PC-9 (cell line): ENCODE data around the gene CACNA1H. TPM values are rescaled to one million over a fixed set of nuclear protein-coding genes. Genes with fewer than 3 reads are reported as not detected.

Source experiments
- BruUV-seq: library from RNA; stranded (reverse); fragments of 400-500 nt; replicated peaks from 2 replicates; lab custom pipeline; 2021; lab: Mats Ljungman, UMichigan
- CTCF ChIA-PET: fragments of 300-600 bp; sonication (Branson Sonifier 250); formaldehyde crosslinking; loops from one replicate; lab custom pipeline; 2022; ENCODE audit warnings: antibody characterized with exemption; lab: Charles Lee
- POLR2A ChIA-PET: fragments of 300-600 bp; sonication (Branson Sonifier 250); formaldehyde crosslinking; loops from one replicate; lab custom pipeline; 2022; ENCODE audit warnings: antibody characterized with exemption; ENCODE audit not compliant: unreplicated experiment; lab: Charles Lee
- DNase-seq, 2 experiments: peaks; one replicate each; pipeline versions ENCODE4 v3.0.0 to v3.0.0-alpha.2; 2015 to 2022; ENCODE audit warnings: mixed read lengths in 1 of 2
- H2AFZ ChIP-seq: fragments of 200-600 bp; sonication (generic); 2 replicates; pipeline ENCODE4 v1.8.1; 2017; ENCODE audit warnings: antibody characterized with exemption
- H3F3A ChIP-seq: fragments of 200-600 bp; sonication (generic); 2 replicates; pipeline ENCODE4 v1.8.1; 2017; ENCODE audit warnings: antibody characterized with exemption, mild to moderate bottlenecking, low read depth; ENCODE audit not compliant: insufficient read depth
- H3K27ac ChIP-seq: fragments of 200-600 bp; sonication (generic); 2 replicates; pipeline ENCODE4 v1.6.1; 2016; ENCODE audit warnings: mixed run types
- H3K27me3 ChIP-seq: fragments of 200-600 bp; sonication (generic); 2 replicates; pipeline ENCODE4 v1.6.1; 2016; ENCODE audit warnings: low read depth, mixed run types; ENCODE audit not compliant: insufficient read depth
- H3K36me3 ChIP-seq: fragments of 200-600 bp; sonication (generic); 2 replicates; pipeline ENCODE4 v1.6.1; 2016; ENCODE audit warnings: low read depth, mixed run types
- H3K4me1 ChIP-seq: fragments of 200-600 bp; sonication (generic); replicated peaks from 2 replicates; pipeline ENCODE4 v1.6.1; 2016; ENCODE audit warnings: mixed run types; ENCODE audit not compliant: insufficient read depth
- H3K4me2 ChIP-seq: fragments of 200-600 bp; sonication (generic); 2 replicates; pipeline ENCODE4 v1.6.1; 2017; ENCODE audit warnings: mixed run types
- H3K4me3 ChIP-seq: fragments of 200-600 bp; sonication (generic); 2 replicates; pipeline ENCODE4 v1.6.1; 2016; ENCODE audit warnings: mixed run types
- H3K79me2 ChIP-seq: fragments of 200-600 bp; sonication (generic); 2 replicates; pipeline ENCODE4 v1.6.1; 2017; ENCODE audit warnings: low read depth, mixed run types
- H3K9me2 ChIP-seq: fragments of 200-600 bp; sonication (generic); 2 replicates; pipeline ENCODE4 v1.8.1; 2017; ENCODE audit warnings: mild to moderate bottlenecking; ENCODE audit not compliant: insufficient read depth
- H3K9me3 ChIP-seq: fragments of 200-600 bp; sonication (generic); 2 replicates; pipeline ENCODE4 v1.8.1; 2016; ENCODE audit warnings: low read depth; ENCODE audit not compliant: insufficient read depth
- H4K20me1 ChIP-seq: fragments of 200-600 bp; sonication (generic); 2 replicates; pipeline ENCODE4 v1.8.1; 2017; ENCODE audit not compliant: insufficient read depth
- EZH2 ChIP-seq: fragments of 200-600 bp; sonication (generic); IDR thresholded peaks from 2 replicates; pipeline ENCODE4 v1.8.0; 2017; ENCODE audit warnings: antibody characterized with exemption, low read depth
- intact Hi-C: fragments of 100-400 bp; cut with micrococcal nuclease; formaldehyde crosslinking; loops from one replicate; pipeline ENCODE4 v1.10.0; 2022; ENCODE audit not compliant: unreplicated experiment
- total RNA-seq: library from RNA; stranded (reverse); gene quantifications from 2 replicates; pipeline ENCODE4 v1.2.3, GENCODE V29; 2021
- TF ChIP-seq, protein P1 (sequence below): fragments of 200-600 bp; sonication (generic); conservative IDR thresholded peaks from 2 replicates; pipeline ENCODE4 v1.6.1; 2017; ENCODE audit warnings: mixed run types, antibody characterized with exemption, mild to moderate bottlenecking, moderate library complexity

The CACNA1H gene
- total RNA-seq, 1 experiment from 2014 or later = not detected

GRCh38 chr16:1113489-1113888 is 39.4 kb upstream of the CACNA1H start:
- no peaks in the 10 kb centered on the region for H3K9me3 ChIP-seq
- H4K20me1 ChIP-seq = no peaks in the 10 kb centered on the region; the same call in 1 of the 2 replicates
- ChIA-PET POLR2A (no interaction called here), CTCF (no interaction called here)
- BruUV-seq = no TSS peak
- H3K36me3 ChIP-seq = no peaks in the 10 kb centered on the region
- no peak overlapping the region for H3K27ac ChIP-seq
- peaks cover 84% of the 10 kb centered on the region for H3K27me3 ChIP-seq
- H3K4me2 ChIP-seq = no peak overlapping the region
- H3K79me2 ChIP-seq = no peaks in the 10 kb centered on the region
- no peaks in the 10 kb centered on the region for H3F3A ChIP-seq
- intact Hi-C loops = no loop called here
- no peaks in the 10 kb centered on the region for H3K4me1 ChIP-seq
- no peaks in the 10 kb centered on the region for H3K9me2 ChIP-seq
- H3K4me3 ChIP-seq = no peak overlapping the region
- no peak overlapping the region for H2AFZ ChIP-seq
- TF ChIP-seq, protein P1, sequence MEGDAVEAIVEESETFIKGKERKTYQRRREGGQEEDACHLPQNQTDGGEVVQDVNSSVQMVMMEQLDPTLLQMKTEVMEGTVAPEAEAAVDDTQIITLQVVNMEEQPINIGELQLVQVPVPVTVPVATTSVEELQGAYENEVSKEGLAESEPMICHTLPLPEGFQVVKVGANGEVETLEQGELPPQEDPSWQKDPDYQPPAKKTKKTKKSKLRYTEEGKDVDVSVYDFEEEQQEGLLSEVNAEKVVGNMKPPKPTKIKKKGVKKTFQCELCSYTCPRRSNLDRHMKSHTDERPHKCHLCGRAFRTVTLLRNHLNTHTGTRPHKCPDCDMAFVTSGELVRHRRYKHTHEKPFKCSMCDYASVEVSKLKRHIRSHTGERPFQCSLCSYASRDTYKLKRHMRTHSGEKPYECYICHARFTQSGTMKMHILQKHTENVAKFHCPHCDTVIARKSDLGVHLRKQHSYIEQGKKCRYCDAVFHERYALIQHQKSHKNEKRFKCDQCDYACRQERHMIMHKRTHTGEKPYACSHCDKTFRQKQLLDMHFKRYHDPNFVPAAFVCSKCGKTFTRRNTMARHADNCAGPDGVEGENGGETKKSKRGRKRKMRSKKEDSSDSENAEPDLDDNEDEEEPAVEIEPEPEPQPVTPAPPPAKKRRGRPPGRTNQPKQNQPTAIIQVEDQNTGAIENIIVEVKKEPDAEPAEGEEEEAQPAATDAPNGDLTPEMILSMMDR = no peak
- no peak for TF ChIP-seq EZH2
- DNase-seq = no peak

- Histone ChIP-seq H3K36me3 (no peaks in the 10 kb centered on the region), H3K9me2 (no peaks in the 10 kb centered on the region), H3F3A (no peaks in the 10 kb centered on the region), H3K4me3 (no peak overlapping the region), H3K4me1 (no peaks in the 10 kb centered on the region), H4K20me1 (no peaks in the 10 kb centered on the region; the same call in 1 of the 2 replicates), H3K9me3 (no peaks in the 10 kb centered on the region), H2AFZ (no peak overlapping the region), H3K27ac (no peak overlapping the region), H3K27me3 (peaks cover 84% of the 10 kb centered on the region), H3K4me2 (no peak overlapping the region), H3K79me2 (no peaks in the 10 kb centered on the region)
- TF ChIP-seq, protein P1 = no peak
- no peak for TF ChIP-seq EZH2
- ChIA-PET CTCF (no interaction called here), POLR2A (no interaction called here)
- intact Hi-C loops = no loop called here
- BruUV-seq = no TSS peak
- DNase-seq = no peak
Observed at GRCh38 chr16:1113889-1114526, 38.9 kb upstream of the CACNA1H start.

GRCh38 chr16:1116693-1117077 is 36.2 kb upstream of the CACNA1H start:
- Histone ChIP-seq H3K4me3 (no peak overlapping the region), H3K4me1 (no peaks in the 10 kb centered on the region), H3K27me3 (peaks cover 84% of the 10 kb centered on the region), H3K9me3 (no peaks in the 10 kb centered on the region), H3F3A (no peaks in the 10 kb centered on the region), H3K79me2 (no peaks in the 10 kb centered on the region), H4K20me1 (no peaks in the 10 kb centered on the region; the same call in 1 of the 2 replicates), H2AFZ (no peak overlapping the region), H3K27ac (no peak overlapping the region), H3K4me2 (no peak overlapping the region), H3K9me2 (no peaks in the 10 kb centered on the region), H3K36me3 (no peaks in the 10 kb centered on the region)
- no TSS peak for BruUV-seq
- no peak for TF ChIP-seq EZH2
- TF ChIP-seq, protein P1 = no peak
- CTCF ChIA-PET = no interaction called here
- POLR2A ChIA-PET = no interaction called here
- no peak for DNase-seq
- intact Hi-C loops = no loop called here
